Gastroesophageal sphincter (tissue), 3 donors: ENCODE measurements around the gene TMEM222.

Experiments
- CTCF ChIP-seq, 4 experiments: fragments of 200-600 bp in 2 of 4; fragments of 450-650 bp in 2 of 4; sonication (generic) in 1 of 4; IDR thresholded peaks; one replicate each; pipeline ENCODE4 v1.5.1; 2017 to 2019; ENCODE audit warnings: antibody characterized with exemption in 4 of 4, mild to moderate bottlenecking in 2 of 4, moderate library complexity in 2 of 4
- POLR2A ChIP-seq, 2 donors: fragments of 450-650 bp; IDR thresholded peaks; one replicate each; pipeline ENCODE4 v1.6.1; 2017; ENCODE audit warnings: antibody characterized with exemption in 2 of 2, mild to moderate bottlenecking in 2 of 2, moderate library complexity in 1 of 2

GRCh38 chr1:27307874-27308598 lies 13.9 kb upstream of the TMEM222 start:
- no peak for TF ChIP-seq POLR2A (IDR thresholded peaks at IDR 0.05)
- no peak for TF ChIP-seq CTCF (IDR thresholded peaks at IDR 0.05)
